GF-D8 (cell line): Measurements from ENCODE around the gene SARS1.
A peak's percentile ranks its signal among the peaks of the same experiment; 100 is the strongest.
"Not testable (repeated sequence)": the region's sequence is repeated elsewhere in the genome, so short reads cannot be mapped to it uniquely, and the experiment has no call there.

ENCODE experiments used
- DNase-seq: peaks from one replicate; lab custom pipeline; 2025; lab: John Stamatoyannopoulos, UW

The SARS1 gene

DNA sequence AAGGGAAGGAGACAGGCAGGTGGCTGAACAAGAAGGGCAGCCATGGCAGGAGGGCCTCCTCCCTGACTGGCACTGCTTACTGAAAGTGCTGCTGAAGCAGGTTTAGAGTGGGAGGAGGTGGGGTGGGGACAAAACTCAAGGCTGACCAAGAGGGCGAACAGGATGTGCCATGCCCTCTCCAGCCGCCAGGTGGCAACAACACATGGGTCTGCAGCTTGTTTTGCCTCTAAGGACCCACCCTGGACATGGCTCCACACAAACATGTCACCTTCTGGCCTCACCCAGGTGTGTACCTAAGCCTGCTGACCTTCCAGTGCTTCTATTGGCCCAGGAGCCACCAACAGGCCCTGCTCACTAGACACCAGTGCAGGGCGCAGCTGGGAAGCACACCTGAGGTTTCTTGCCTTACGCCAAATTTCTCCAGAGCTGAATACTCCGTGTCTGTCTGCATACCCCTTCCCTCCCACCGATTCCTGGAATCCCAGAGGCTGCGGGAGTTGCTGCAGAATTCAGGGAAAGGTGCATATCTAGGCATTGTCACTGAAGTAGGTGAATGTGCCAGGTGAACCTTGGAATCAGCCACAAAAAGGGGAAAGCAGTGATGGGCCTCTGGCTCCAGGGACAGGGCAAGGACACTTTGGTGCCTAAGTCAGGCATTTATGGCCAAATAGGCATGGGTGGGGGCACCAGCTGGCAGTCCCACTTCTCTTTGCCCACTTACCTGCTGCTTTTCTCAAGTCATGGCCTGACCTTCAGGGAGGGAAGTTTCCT lies 63.9 kb downstream of the SARS1 start:
- DNase-seq, result peak; percentile 19

DNA sequence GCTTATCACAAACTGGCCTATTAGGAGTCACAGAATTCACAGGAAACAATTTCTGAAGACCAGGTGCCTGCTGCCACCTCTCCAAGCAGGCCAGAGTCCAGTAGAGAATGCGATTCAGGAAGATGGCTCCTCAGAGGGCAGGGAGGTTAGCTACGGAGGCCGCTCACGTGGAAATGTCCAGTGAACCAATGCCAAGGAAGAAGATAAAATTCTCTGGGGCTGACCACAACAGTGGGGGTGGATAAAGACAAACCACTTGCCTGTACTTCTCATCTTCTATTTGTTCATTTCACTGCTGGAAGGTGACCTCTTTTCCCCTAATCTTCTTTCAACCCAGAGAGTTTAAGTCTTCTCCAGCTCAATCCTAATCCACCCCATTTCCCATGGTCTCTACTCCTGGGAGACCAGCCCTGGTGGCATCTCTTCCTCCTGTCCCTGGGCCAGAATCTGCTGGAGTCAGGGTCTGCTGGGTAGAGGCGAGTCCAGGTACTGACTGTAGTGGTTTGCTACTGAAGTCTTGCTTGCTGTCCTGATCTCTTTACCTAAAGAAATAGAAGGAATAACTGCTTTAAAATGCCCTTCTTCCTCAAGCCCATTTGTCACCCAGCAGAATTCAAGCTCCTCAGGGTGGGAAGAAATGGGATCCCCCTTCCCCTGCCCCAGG lies 66.0 kb downstream of the SARS1 start:
- DNase-seq, result no peak

DNA sequence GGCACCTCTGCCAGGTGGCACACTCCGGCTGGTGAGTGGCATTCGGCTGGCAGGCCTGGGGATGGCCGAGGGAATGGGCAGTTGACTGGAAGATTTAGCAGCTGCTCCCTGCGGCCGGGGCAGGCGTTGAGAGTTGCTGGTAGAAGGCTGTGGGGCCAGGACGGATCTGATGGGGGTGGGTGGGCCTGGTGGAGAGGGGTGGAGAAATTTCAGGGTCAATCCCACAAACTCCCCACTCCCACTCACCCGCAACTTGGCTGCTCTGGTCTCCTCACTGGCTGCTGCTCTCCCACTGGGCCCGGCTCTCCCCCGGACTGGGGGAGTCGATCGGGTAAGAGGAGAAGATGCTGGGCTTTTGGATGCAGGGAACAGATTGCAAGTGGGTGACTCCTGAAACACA lies 67.1 kb downstream of the SARS1 start:
- DNase-seq, result no peak

DNA sequence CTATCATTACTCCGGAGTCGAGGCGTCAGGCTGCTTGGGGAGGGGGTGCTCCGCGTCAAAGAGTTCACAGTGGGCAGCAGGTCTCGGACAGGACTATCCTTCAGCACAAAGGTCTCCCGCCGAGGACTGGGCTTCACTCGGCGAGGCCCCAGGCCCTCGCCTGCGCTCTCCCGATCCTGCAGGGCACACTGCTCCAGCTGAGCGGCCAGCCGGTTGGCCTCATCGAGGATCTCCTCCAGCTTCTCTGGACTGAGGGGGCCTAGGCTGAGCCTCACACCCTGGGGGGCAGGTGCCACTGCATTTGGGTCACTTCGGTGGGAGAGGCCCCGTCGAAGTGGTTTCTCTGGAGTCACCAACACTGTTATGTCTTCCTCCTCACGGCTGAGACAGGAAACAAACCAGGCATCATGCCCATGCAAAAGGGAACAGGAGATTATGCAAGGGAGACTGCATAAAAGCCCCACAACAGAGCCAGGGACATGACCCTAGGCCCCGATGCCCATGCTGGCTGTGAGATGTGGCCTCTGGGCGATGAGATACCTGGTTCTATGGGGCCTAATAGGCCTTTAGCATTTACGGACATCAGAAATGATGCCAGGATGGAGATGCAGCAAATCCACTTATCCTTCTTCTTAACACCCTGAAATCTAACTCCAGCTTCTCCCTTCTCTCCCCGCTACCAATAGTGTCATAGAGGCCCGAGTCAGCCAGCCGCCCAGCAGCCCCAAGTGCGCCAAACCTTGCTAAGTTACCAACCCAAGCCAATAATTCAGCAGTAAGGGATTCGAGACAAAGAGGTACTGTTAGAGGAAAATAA lies 68.2 kb downstream of the SARS1 start:
- peak; percentile 68 for DNase-seq

DNA sequence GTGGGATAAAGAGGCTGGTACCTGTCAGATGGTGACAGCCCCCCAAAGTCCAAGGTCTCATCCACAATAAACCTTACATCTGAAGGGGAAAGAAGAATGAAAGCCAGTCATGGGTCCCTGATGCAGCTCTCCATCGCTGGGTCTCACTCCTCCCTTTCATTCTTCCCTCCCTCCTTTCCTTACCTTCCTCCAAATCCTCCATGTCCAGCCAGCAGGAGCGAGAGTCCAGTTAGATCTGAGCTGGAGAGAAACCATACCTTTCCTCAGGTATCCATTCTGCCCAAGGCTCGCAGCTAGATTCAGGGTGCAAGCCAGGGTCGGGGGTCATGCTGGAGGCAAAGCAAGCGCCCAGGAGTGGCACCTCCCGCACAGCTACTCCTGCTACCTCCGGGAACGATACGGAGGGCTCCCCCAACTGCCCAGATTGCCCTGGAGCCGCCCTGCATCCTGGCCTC lies 68.8 kb downstream of the SARS1 start:
- DNase-seq, result no peak

DNA sequence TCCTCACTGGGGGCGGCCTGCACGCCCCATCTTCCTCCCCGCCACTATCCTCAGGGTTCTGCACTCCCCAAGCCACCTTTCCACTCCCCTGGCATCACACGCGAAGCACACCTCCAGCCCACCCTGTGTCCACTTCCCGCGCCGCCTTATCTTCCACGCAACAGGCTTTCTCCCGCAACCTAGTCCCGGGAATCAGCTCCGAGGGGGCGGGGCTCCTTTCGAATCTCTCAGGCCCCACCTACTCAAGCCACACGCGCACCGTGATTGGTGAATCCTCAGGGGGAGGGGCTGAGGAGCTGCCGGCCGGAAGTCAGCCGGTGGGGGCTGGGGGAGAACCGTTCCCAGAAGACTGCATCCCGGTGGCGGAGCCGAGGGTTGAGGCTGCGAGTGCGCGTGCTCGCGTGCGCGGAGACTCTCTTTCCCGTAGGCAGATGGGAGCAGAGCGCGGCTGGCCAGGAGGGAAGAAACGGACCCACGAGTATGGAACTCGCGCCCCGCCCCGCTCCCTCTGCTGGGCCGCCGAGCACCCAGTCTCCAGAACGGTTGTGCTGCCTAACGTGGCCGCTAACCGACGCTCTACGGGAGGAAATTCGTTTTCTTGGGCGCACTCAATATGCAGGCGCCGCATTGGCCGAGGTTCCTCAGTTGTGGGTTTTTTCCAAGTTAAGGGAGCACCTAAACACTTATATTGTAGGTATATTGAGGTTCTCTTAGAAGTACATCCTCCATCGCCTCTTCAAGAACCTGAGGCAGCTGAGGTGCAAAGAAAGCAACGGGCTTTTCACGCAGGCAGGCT lies 69.4 kb downstream of the SARS1 start, which contains the start of gene PSRC1:
TSS of gene PSRC1 (minus strand) at position 194 of the 796 bp plus-strand sequence.
- peak; percentile 79 for DNase-seq

DNA sequence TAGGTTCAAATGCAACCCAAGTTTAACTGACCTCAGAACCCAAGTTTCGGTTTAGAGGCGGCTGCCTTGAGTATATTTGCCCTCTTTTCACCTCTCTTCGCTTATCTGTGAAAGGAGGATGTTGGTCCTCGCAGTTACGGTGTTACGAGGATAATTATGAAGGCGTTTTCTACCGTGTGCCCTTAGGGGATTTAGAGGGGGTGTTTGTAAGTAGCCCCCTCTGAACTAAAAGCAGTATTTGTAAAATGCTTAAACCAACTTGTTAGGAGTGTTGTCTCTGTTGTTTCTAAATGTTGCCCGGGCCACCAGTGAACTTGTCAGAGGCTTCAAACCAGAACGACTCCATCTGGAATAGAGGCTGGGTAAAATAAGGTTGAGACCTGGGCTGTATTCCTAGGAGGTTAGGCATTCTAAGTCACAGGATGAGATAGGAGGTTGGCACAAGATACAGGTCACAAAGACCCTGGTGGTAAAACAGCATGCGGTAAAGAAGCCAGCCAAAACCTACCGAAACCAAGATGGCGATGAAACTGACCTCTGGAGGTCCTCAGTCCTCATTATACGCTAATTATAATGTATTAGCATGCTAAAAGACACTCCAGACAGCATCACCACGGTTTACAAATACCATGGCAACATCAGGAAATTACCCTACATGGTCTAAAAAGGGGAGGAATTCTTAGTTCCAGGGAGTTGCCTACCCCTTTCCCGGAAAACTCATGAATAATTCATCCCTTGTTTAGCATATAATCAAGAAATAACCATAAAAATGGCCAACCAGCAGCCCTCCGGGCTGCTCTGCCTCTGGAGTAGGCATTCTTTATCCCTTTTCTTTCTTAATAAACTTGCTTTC lies 70.3 kb downstream of the SARS1 start:
- DNase-seq, result no peak

DNA sequence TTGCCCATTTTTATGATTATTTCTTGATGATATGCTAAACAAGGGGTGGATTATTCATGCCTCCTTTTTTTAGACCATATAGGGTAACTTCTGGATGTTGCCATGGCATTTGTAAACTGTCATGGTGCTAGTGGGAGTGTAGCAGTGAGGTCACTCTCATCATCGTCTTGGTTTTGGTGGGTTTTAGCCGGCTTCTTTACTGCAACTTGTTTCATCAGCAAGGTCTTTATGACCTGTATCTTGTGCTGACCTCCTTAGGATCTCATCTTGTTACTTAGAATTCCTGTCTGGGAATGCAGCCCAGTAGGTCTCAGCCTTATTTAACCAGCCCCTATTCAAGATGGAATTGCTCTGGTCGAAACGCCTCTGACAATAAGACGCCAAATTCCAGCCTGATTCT lies 73.0 kb downstream of the SARS1 start:
- DNase-seq, result not testable (repeated sequence)
